H1 (cell line): ENCODE results near the gene DIP2B. TPM values are rescaled to one million over a fixed set of nuclear protein-coding genes. Genes with fewer than 3 reads are reported as not detected.

Experiments
- CTCF ChIA-PET: fragments of 300-600 bp; sonication (Branson Sonifier 250); formaldehyde crosslinking; loops from one replicate; lab custom pipeline; 2021; ENCODE audit not compliant: partially characterized antibody; lab: Charles Lee
- POLR2A ChIA-PET: fragments of 300-600 bp; sonication (Branson Sonifier 250); formaldehyde crosslinking; loops from one replicate; lab custom pipeline; 2021; ENCODE audit warnings: inconsistent platforms; ENCODE audit not compliant: partially characterized antibody; lab: Charles Lee
- DNase-seq, 2 experiments: peaks; one replicate each; pipeline versions ENCODE4 v3.0.0 to v3.0.0-alpha.2; 2010 to 2022; ENCODE audit warnings: low spot score in 2 of 2, low read depth in 1 of 2, mixed read lengths in 1 of 2
- FAIRE-seq: peaks from 2 replicates; lab custom pipeline; 2011; peaks lifted over from hg19 to GRCh38; lab: Jason Lieb, UNC
- H2AFZ ChIP-seq: 2 replicates; pipeline ENCODE4 v1.8.1; 2012; ENCODE audit warnings: low read length, inconsistent platforms
- H2AK5ac ChIP-seq: 2 replicates; pipeline ENCODE4 v1.6.1; 2013; ENCODE audit warnings: low read depth, low read length
- H2BK120ac ChIP-seq: replicated peaks from 2 replicates; pipeline ENCODE3; 2013; ENCODE audit warnings: low read depth, low read length, inconsistent platforms
- H2BK12ac ChIP-seq: 2 replicates; pipeline ENCODE4 v1.6.1; 2013; ENCODE audit warnings: low read depth, low read length
- H2BK15ac ChIP-seq: 2 replicates; pipeline ENCODE4 v1.6.1; 2013; ENCODE audit warnings: low read length
- H2BK20ac ChIP-seq: 2 replicates; pipeline ENCODE4 v1.6.1; 2013; ENCODE audit warnings: low read length
- H2BK5ac ChIP-seq: 2 replicates; pipeline ENCODE4 v1.6.1; 2013; ENCODE audit warnings: low read depth, low read length
- H3K14ac ChIP-seq: 2 replicates; pipeline ENCODE4 v1.6.1; 2013; ENCODE audit warnings: inconsistent platforms; ENCODE audit not compliant: insufficient read length
- H3K18ac ChIP-seq: 2 replicates; pipeline ENCODE4 v1.6.1; 2013; ENCODE audit warnings: low read length; ENCODE audit errors: extremely low read depth
- H3K23ac ChIP-seq: 2 replicates; pipeline ENCODE4 v1.6.1; 2013; ENCODE audit warnings: inconsistent platforms; ENCODE audit not compliant: insufficient read length
- H3K23me2 ChIP-seq: 2 replicates; pipeline ENCODE4 v1.6.1; 2013; ENCODE audit warnings: low read depth, low read length
- H3K27ac ChIP-seq: 2 replicates; pipeline ENCODE4 v1.6.1; 2011; ENCODE audit warnings: low read depth, low read length, inconsistent platforms
- H3K27me3 ChIP-seq, 4 experiments: replicated peaks in 1 of 4; 1 replicate in 1 of 4; 2 replicates in 3 of 4; pipeline versions ENCODE4 v1.6.1 to v1.8.1; 2011 to 2013; ENCODE audit warnings: low read length in 3 of 4, mild to moderate bottlenecking in 3 of 4, inconsistent platforms in 2 of 4, mixed read lengths in 2 of 4, moderate library complexity in 1 of 4; ENCODE audit not compliant: control insufficient read depth in 3 of 4, insufficient read depth in 3 of 4; ENCODE audit errors: extremely low read depth in 1 of 4
- H3K36me3 ChIP-seq, 4 experiments: 2 replicates each; pipeline versions ENCODE4 v1.6.1 to v1.8.1; 2011 to 2013; ENCODE audit warnings: mild to moderate bottlenecking in 4 of 4, low read length in 3 of 4, moderate library complexity in 2 of 4, control low read depth in 1 of 4, inconsistent platforms in 1 of 4; ENCODE audit not compliant: insufficient read depth in 4 of 4, control insufficient read depth in 2 of 4
- H3K4ac ChIP-seq: replicated peaks from 2 replicates; pipeline ENCODE3; 2013; ENCODE audit warnings: low read length, low read depth, mixed read lengths, inconsistent platforms; ENCODE audit not compliant: insufficient read length
- H3K4me1 ChIP-seq, 4 experiments: replicated peaks in 1 of 4; 1 replicate in 1 of 4; 2 replicates in 3 of 4; pipeline versions ENCODE4 v1.6.1 to v1.8.1; 2011 to 2013; ENCODE audit warnings: low read length in 3 of 4, inconsistent platforms in 2 of 4, mixed read lengths in 1 of 4; ENCODE audit not compliant: insufficient read depth in 4 of 4, control insufficient read depth in 3 of 4
- H3K4me2 ChIP-seq, 2 experiments: 2 replicates each; pipeline versions ENCODE4 v1.6.1 to v1.8.1; 2011 to 2013; ENCODE audit warnings: low read depth in 2 of 2, low read length in 2 of 2, control low read depth in 1 of 2, inconsistent platforms in 1 of 2, mild to moderate bottlenecking in 1 of 2; ENCODE audit not compliant: insufficient read depth in 1 of 2
- H3K4me3 ChIP-seq, 4 experiments: fragments of 200-600, 300-600 bp in 1 of 4; sonication (generic), shearing (Covaris generic), sonication (Bioruptor Twin) in 1 of 4; 2 replicates each; pipeline versions ENCODE4 v1.5.1 to v1.8.1; 2011 to 2016; ENCODE audit warnings: low read length in 4 of 4, low read depth in 3 of 4, control low read depth in 2 of 4, inconsistent platforms in 2 of 4, mild to moderate bottlenecking in 2 of 4, mixed read lengths in 1 of 4, moderate library complexity in 1 of 4; ENCODE audit not compliant: insufficient read depth in 2 of 4; ENCODE audit errors: extremely low read depth in 1 of 4
- H3K56ac ChIP-seq: replicated peaks from 2 replicates; pipeline ENCODE3; 2013; ENCODE audit warnings: low read depth, mild to moderate bottlenecking, mixed read lengths, low read length, inconsistent platforms; ENCODE audit not compliant: insufficient read length
- H3K79me1 ChIP-seq: 2 replicates; pipeline ENCODE4 v1.6.1; 2013; ENCODE audit warnings: low read depth, low read length, control low read depth
- H3K79me2 ChIP-seq, 2 experiments: 2 replicates each; pipeline versions ENCODE4 v1.6.1 to v1.8.1; 2012 to 2013; ENCODE audit warnings: low read length in 2 of 2, mild to moderate bottlenecking in 2 of 2, inconsistent platforms in 1 of 2; ENCODE audit not compliant: insufficient read depth in 2 of 2, control insufficient read depth in 1 of 2
- H3K9ac ChIP-seq, 4 experiments: replicated peaks in 1 of 4; 1 replicate in 1 of 4; 2 replicates in 3 of 4; pipeline versions ENCODE4 v1.6.1 to v1.8.1; 2011 to 2013; ENCODE audit warnings: low read depth in 3 of 4, low read length in 3 of 4, control low read depth in 2 of 4, mild to moderate bottlenecking in 2 of 4, moderate library complexity in 2 of 4, inconsistent platforms in 1 of 4; ENCODE audit errors: extremely low read depth in 1 of 4
- H3K9me3 ChIP-seq, 2 experiments: 2 replicates each; pipeline versions ENCODE4 v1.6.1 to v1.8.1; 2012 to 2013; ENCODE audit warnings: mild to moderate bottlenecking in 2 of 2, moderate library complexity in 2 of 2, control low read depth in 1 of 2, inconsistent platforms in 1 of 2, low read depth in 1 of 2, low read length in 1 of 2, mixed read lengths in 1 of 2; ENCODE audit not compliant: insufficient read depth in 2 of 2
- H4K20me1 ChIP-seq, 2 experiments: replicated peaks in 1 of 2; 2 replicates each; pipeline versions ENCODE3 to v1.8.1; 2011 to 2013; ENCODE audit warnings: inconsistent platforms in 2 of 2, low read length in 2 of 2, mild to moderate bottlenecking in 1 of 2; ENCODE audit not compliant: insufficient read depth in 2 of 2, control insufficient read depth in 1 of 2
- H4K5ac ChIP-seq: 2 replicates; pipeline ENCODE4 v1.6.1; 2013; ENCODE audit warnings: low read length, low read depth, mixed read lengths, inconsistent platforms; ENCODE audit not compliant: insufficient read length
- H4K8ac ChIP-seq: 2 replicates; pipeline ENCODE4 v1.8.0; 2013; ENCODE audit warnings: mild to moderate bottlenecking, moderate library complexity, low read length, inconsistent platforms; ENCODE audit not compliant: insufficient read depth; ENCODE audit errors: extremely low read depth
- H4K91ac ChIP-seq: replicated peaks from 2 replicates; pipeline ENCODE3; 2013; ENCODE audit warnings: low read length, mixed read lengths, inconsistent platforms; ENCODE audit not compliant: insufficient read length
- CEBPB ChIP-seq: IDR thresholded peaks from 2 replicates; pipeline ENCODE4 v1.6.1; 2012; ENCODE audit warnings: low read depth, low read length
- HDAC2 ChIP-seq, 2 experiments: fragments of 300-600 bp in 1 of 2; sonication (generic) in 1 of 2; IDR thresholded peaks; 2 replicates each; pipeline ENCODE4 v1.6.1; 2011 to 2012; ENCODE audit warnings: low read depth in 2 of 2, low read length in 2 of 2, mild to moderate bottlenecking in 2 of 2, moderate library complexity in 2 of 2, borderline replicate concordance in 1 of 2, inconsistent platforms in 1 of 2
- JUN ChIP-seq: IDR thresholded peaks from 2 replicates; pipeline ENCODE4 v1.6.1; 2011; ENCODE audit warnings: low read depth, mild to moderate bottlenecking, improper control_type of control experiment, low read length
- JUND ChIP-seq: IDR thresholded peaks from 2 replicates; pipeline ENCODE4 v1.6.1; 2011; ENCODE audit warnings: mild to moderate bottlenecking, improper control_type of control experiment, low read length
- POU5F1 ChIP-seq: IDR thresholded peaks from 2 replicates; pipeline ENCODE4 v1.6.1; 2011; ENCODE audit warnings: low read depth, mild to moderate bottlenecking, low read length, moderate library complexity
- TEAD4 ChIP-seq: IDR thresholded peaks from 2 replicates; pipeline ENCODE4 v1.6.1; 2012; ENCODE audit warnings: low read depth, low read length, inconsistent platforms, mixed read lengths
- YY1 ChIP-seq: IDR thresholded peaks from 2 replicates; pipeline ENCODE4 v1.6.1; 2011; ENCODE audit warnings: low read depth, mild to moderate bottlenecking, low read length
- WGBS, 2 experiments: shearing (Covaris generic) in 1 of 2; methylation state at CpG; one replicate each; pipeline versions ENCODE4 v1.1.6 to v1.1.7; 2013 to 2015; ENCODE audit warnings: low lambda C conversion rate in 2 of 2, mixed read lengths in 2 of 2, inconsistent platforms in 1 of 2, low coverage in 1 of 2, missing lambda C conversion rate in 1 of 2; ENCODE audit not compliant: insufficient replicate concordance in 2 of 2, insufficient coverage in 1 of 2, insufficient read length in 1 of 2; ENCODE audit errors: extremely low coverage in 1 of 2, missing lambda C conversion rate in 1 of 2; 5-methylcytosine and 5-hydroxymethylcytosine counted together
- polyA plus RNA-seq, 7 experiments: library from polyadenylated mRNA; depleted of rRNA in 3 of 7; stranded (reverse) in 5 of 7; unstranded in 2 of 7; fragments of >200 nt in 5 of 7; fragments of 200-250 nt in 2 of 7; gene quantifications; 1 replicate in 5 of 7; 2 replicates in 1 of 7; 4 replicates in 1 of 7; pipeline versions ENCODE4 v1.2.1 to v1.2.3, GENCODE V29; 2011 to 2013; ENCODE audit warnings: missing spikeins in 2 of 7, mixed read lengths in 2 of 7
- total RNA-seq: library from RNA; stranded (reverse); fragmentation: NEBNext Ultra II Directional; extraction: Animal tissue kit (Norgen Biotek cat#: 25700); gene quantifications from 2 replicates; pipeline ENCODE4 v1.2.1, GENCODE V29; 2021
- TF ChIP-seq, protein P1 (sequence below): IDR thresholded peaks from 2 replicates; pipeline ENCODE4 v1.6.1; 2011; ENCODE audit warnings: low read length, improper control_type of control experiment
- TF ChIP-seq, protein P2 (sequence below): IDR thresholded peaks from 2 replicates; pipeline ENCODE4 v1.6.1; 2012; ENCODE audit warnings: low read length, inconsistent platforms

Gene DIP2B
- total and polyA plus RNA-seq, 2 of the 8 experiments (the other 6 are each of a cell fraction or from before 2014, with no cell fraction given), result 11.1 to 29.6 TPM

DNA sequence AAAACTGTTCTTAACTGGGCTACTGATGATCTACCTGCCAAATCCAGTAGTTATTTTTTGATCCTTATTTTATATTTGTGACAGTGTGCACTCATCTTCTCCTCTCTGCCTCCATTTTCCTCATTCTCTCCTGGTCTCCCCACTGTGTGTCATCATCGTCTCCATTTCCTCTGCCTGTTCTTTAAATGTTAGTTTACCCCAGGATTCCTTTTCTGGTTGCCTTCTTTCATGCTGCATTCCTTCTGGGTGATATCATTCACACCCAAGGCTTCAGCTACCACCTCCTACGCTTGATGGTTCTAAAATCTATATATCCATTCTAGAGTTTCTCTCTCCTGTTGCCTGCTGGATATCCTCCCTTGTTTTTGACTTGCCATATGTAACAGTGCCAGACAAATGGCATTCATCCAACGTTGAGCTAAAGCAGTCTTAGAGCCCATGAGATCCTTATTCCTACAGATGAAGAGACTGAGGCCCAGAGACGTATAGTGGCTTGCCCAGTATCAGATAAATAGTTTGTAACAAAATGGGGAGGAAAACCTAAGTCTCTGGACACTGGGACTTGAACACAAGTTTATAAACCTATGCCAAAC, 109.5 kb downstream of the DIP2B start:
- TF ChIP-seq JUN (peak; percentile 92), POU5F1 (no peak), YY1 (peak; percentile 54; the same call in 1 of the 2 replicates), CEBPB (peak; percentile 43; the same call in 1 of the 2 replicates), JUND (peak; percentile 94), TEAD4 (peak; percentile 22; the same call in 1 of the 2 replicates), HDAC2 (IDR thresholded peaks at IDR 0.05; ENCODE audit: borderline replicate concordance in 1 of 2, low read depth in 2 of 2, low read length in 2 of 2) (no peak)
- TF ChIP-seq, protein P1, sequence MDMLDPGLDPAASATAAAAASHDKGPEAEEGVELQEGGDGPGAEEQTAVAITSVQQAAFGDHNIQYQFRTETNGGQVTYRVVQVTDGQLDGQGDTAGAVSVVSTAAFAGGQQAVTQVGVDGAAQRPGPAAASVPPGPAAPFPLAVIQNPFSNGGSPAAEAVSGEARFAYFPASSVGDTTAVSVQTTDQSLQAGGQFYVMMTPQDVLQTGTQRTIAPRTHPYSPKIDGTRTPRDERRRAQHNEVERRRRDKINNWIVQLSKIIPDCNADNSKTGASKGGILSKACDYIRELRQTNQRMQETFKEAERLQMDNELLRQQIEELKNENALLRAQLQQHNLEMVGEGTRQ, result no peak
- TF ChIP-seq, protein P2, sequence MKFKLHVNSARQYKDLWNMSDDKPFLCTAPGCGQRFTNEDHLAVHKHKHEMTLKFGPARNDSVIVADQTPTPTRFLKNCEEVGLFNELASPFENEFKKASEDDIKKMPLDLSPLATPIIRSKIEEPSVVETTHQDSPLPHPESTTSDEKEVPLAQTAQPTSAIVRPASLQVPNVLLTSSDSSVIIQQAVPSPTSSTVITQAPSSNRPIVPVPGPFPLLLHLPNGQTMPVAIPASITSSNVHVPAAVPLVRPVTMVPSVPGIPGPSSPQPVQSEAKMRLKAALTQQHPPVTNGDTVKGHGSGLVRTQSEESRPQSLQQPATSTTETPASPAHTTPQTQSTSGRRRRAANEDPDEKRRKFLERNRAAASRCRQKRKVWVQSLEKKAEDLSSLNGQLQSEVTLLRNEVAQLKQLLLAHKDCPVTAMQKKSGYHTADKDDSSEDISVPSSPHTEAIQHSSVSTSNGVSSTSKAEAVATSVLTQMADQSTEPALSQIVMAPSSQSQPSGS, result peak; percentile 44; the same call in 1 of the 2 replicates
- TF ChIP-seq, all 59 proteins: peak for 6
- H2BK20ac ChIP-seq, result no peak overlapping the region
- 53% methylated on average over 4 of the region's 4 CpGs; no CpG with 5 or more reads in 1 of the 2 experiments for WGBS, 2 experiments
- H2BK120ac ChIP-seq, result no peak overlapping the region
- H3K4me2 ChIP-seq, result peak overlapping the region in 1 of 2 experiments; percentile 43; a peak in 2 of 4 replicates
- no peak overlapping the region for H2BK15ac ChIP-seq
- no peak overlapping the region; the same call in 1 of the 2 replicates for H3K27ac ChIP-seq
- H3K79me2 ChIP-seq, result peaks cover 0 to 38% of the 10 kb centered on the region in 2 experiments; a peak in 2 of 4 replicates
- no peaks in the 10 kb centered on the region for H3K23me2 ChIP-seq
- CTCF ChIA-PET, result interaction anchor here (0.6 kb wide), 1 partner anchor 45 kb away, joined by 3 read pairs; no protein-coding TSS in a partner anchor
- POLR2A ChIA-PET, result interaction anchor here (0.7 to 1.6 kb wide), 4 partner anchors 8 to 109 kb away, joined by 3 to 5 read pairs (median 3); partner anchors contain the start of gene DIP2B
- H3K79me1 ChIP-seq, result no peaks in the 10 kb centered on the region; the same call in 1 of the 2 replicates
- H2BK5ac ChIP-seq, result no peak overlapping the region
- H4K8ac ChIP-seq, result no peak overlapping the region
- H3K27me3 ChIP-seq, result no peaks in the 10 kb centered on the region
- no peak overlapping the region for H3K56ac ChIP-seq
- H3K4me1 ChIP-seq, result peaks cover 0 to 19% (median 15%) of the 10 kb centered on the region in 4 experiments; a peak in 5 of 7 replicates
- peak overlapping the region; percentile 12 for H4K91ac ChIP-seq
- no peak overlapping the region for H3K4ac ChIP-seq
- H3K4me3 ChIP-seq, result no peak overlapping the region
- H3K14ac ChIP-seq, result no peak overlapping the region
- H2AFZ ChIP-seq, result no peak overlapping the region
- H4K5ac ChIP-seq, result no peak overlapping the region
- H2AK5ac ChIP-seq, result no peak overlapping the region
- no peak overlapping the region for H3K23ac ChIP-seq
- H3K9me3 ChIP-seq, result no peaks in the 10 kb centered on the region
- peak in 1 of 2 experiments; percentile 3 for DNase-seq
- H2BK12ac ChIP-seq, result no peak overlapping the region; the same call in 1 of the 2 replicates
- H3K9ac ChIP-seq, result no peak overlapping the region
- no peaks in the 10 kb centered on the region for H3K36me3 ChIP-seq
- no peaks in the 10 kb centered on the region for H4K20me1 ChIP-seq
- peak overlapping the region; percentile 15; the same call in 1 of the 2 replicates for H3K18ac ChIP-seq
- FAIRE-seq, result peak; percentile 7
